Germinal center (tissue), 1 donor: ENCODE results near the gene MON1A.

Experiments used
- DNase-seq: peaks from one replicate; pipeline ENCODE4 v3.0.0; 2012; ENCODE audit warnings: mixed read lengths, low spot score

Gene MON1A

DNA sequence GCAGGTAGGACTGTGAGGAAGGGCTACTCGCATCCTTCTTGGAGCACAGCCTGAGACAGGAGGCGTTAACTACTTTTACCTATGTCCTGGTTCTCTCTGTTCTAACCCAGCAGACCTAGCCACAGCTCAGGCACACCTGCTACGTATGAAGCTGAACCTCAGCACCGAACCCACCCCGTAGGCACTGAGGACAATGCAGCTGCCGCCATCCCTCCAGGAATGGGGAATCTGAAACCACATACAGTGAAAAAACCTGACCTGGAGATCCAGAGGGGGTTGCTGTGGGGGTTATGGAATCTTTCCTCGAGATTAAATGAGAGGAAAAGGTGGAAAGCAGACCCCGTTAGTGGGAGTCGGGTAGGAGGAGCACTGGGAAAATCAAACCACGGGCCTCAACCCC lies 40.3 kb downstream of the MON1A start:
- DNase-seq = no peak

DNA sequence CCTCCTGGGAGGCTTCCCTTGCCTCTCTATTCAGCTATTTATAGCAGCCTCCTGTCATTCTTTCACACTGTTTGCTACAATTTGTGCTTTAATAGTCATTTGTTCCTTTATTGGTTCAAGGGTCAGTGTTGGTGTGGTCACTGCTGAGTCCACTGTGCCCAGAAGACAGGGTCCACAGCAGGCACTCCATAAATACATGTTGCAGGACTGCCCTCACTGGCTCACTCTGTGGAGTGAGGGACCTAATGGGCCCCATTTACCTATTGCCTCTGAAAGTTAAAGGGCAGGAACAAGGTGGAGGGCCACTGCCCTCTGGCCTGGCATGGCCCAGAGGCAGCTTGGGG lies 42.7 kb downstream of the MON1A start:
- no peak for DNase-seq

DNA sequence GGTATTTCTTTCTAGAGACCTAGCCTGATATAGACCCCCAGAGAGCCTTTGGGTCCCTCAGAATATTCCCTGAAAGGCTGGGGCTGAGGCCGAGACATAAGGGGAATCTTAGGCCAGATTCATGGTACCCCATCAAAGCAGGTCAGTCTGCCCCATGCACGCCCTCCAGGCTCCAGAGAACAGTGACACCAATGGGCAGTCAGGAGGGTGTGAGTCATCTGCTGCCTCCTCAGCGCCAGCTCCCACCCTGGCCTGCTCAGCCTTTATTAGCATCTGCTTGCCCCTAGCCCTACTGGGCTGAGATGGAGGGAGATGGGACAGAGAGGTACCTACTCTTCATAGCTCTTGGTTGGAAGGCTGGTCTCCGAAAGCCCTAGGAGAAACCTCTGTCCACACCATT lies 45.6 kb downstream of the MON1A start:
- DNase-seq = no peak

DNA sequence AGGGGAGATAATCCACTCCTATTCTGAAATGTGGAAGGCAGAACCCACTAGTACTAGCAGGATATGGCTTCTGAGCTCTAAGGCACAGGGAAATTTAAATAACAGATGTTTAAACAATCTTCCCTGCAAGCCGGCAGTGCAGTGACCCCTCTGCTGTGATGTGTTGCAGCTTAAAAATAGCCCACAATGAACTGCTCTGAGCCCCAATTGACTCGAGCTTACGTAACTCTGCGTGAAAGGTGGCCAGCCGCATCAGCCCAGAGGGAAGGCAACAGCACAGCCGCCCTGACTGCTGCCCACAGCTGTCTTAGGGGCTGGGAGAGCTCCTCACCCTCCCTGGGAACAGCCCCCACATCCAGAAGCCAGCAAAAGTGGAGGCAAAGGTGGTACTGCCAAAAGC lies 47.4 kb downstream of the MON1A start:
- no peak for DNase-seq

DNA sequence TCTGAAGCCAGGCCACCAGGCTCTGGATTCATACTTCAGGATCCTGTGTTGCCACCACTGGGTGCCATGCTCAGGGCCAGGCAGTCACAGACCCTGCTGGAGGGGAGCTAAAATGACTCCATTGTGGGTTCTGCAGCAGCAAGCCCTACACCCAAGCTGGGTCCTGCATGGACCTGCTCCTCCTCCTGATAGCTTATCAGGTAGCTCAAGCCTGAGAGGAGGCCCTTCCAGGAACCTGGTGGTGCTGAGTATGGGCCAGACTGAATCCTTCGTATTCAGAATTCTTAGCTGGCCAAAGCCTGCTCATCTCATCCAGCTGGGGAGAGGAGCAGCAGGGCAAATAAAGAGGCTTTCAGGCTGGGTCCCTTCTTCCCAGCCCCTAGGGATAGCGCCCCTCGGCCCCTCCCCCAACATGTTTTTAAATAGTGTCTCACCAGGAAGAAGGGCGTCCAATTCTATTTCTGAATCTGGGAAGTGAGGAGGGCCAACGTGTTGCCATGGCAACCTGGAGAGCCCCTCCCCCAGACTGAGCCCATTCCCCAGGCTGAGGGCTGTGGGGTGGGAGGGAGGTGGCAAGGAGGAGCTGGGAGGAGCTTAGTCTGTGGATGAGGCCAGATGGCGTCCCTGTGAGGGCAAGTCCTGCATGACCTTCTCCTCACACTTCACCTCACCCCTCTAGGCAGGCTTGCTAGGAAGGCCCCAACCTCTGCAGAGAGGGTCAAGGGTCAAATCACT lies 48.9 kb downstream of the MON1A start:
- no peak for DNase-seq

DNA sequence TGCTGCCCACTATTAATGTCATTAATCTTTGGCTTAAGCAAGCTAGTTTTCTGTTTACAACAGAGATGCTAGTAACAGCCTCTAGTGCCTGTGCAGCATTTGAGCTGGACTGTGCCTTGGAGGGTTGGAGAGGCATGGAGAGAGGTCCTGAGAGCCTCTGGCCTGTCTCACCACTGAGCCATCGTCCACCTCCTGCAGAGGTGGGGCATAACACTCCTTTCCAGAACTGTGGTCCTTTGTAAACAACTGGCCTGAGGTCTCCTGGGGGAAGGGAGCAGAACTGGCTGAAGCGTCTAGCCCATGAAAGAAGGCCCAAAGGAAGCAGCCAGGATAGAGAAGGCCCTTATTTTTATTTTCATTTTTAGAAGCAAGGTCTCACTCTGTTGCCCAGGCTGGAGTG lies 49.9 kb downstream of the MON1A start:
- no peak for DNase-seq

DNA sequence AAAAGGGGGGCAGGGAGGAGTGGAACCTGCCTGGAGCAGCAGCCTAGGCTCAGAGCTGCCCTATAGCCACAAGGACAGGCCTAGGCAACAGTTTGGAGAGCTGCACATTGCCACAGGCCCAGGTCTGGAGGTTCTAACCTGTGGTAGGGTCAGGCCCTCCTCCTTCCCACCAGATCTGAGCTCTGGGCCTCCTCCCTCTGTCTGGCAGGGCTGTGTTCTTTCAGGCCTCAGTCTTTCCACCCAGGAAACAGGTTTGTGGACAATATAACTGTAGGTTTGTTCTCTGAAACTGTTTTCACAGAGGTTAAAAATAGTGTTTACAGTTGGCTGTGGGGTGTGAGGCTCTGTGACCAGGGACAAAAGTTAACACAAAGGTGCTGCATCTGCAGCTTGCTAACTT lies 50.9 kb downstream of the MON1A start:
- DNase-seq = no peak

DNA sequence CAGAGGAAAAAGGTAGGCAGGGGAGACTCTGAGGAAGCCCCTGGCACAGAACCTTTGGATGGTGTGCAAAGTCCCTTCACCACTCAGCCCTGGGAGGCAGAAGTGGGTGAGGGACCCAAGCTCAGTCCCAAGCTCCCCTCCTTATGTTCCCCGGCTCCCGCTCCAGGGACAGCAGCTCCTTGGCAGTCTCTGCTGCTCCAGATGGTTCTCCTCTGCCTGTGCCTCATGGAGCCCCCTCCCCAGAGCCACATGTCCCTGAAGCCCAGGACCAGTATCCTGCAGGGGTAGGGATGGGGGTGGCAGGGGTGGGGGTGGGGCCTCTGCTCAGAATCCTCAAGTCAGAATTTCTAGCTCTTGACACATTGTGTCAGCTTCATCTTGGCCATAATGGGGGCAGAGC lies 51.9 kb downstream of the MON1A start:
- DNase-seq = no peak

DNA sequence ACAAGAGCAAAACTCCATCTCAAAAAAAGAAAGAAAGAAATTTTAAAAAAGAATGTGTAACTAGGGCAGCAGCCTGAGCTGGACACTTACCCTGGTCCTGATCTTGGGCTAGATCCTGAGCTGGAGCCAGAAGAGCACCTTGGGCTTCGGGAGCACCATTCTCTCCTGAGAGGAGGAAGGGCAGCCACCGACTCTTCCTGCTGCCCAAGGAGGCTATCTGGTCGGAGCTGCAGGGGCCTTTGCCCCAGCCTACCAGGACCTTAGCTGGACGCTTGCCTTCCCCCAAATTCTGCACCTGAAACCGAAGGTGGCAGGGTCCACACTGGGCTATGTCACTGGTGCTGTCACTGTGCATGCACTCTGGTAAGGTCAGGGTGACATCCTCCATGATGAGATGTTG lies 53.0 kb downstream of the MON1A start:
- DNase-seq = no peak

DNA sequence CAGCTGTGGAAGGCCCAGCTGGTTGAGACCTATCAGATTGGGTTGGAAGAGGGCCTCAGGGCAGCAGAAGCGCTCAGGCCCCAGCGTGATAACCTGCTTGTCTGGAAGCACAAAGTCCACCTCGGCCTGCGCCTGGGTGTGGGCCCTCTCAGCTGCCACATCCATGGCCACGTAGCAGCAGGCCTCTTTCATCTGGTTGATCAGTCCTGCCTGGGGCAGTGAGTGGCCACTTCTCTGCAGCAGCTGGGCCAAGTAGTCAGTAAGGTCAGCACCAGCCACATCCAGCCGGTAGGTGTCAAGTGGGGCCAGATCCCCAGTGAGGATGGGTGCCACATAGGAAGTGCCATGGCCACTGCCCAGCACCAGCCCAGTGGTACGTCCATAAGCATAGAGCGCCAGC lies 56.0 kb downstream of the MON1A start:
- no peak for DNase-seq

DNA sequence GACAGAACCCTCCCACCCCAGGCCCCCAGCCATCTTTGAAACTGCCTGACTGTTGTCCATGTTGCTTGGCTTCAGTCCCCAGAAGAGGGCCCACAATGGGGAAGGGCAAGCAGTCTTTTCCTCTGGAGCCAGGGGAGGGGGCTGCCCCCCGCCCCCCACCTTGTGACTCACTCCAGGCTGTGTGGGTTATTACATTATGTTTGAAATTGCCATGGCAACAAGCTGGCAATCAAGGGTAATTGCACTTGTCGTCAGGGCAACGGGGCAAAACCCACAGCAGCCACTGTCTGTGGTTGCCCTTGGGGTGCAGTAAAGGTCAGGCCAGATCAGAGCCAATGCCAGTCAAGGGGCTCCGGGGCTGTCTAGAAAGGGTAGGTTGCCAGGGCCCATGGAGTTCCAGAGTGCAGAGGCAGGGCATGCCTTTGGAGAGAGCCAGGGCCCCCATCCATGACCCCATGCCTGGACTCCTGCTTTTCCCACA lies 56.8 kb downstream of the MON1A start:
- no peak for DNase-seq

DNA sequence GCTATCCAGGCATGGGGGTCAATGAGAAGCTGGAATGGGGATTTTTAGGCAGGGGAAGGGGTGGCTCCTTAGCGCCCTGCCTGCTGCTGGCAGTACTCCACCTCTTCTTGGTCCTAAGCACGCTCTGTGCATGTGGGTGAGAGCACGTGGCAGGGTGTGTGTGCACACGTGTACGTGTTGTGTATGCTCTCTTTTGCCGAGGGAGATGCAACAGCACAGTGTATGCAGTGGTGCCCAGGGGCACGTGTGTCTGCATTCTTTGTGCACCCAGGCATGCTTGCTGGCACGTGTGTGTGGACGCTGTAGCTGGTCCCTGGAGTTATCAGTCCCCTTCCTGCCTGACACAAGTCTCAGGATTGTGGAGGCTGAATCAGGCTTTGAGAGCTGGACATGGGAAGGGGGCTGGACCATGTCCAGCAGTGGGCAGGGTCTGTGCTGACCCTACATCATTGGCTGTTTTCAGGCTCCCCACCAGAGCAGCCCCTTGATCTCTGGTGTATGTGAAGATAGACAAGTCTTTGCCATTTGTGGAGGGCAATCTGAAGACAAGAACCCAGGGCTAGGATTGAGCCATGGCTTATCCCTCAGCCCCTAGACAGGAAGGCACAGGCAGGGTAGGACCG lies 58.0 kb downstream of the MON1A start:
- DNase-seq = no peak

DNA sequence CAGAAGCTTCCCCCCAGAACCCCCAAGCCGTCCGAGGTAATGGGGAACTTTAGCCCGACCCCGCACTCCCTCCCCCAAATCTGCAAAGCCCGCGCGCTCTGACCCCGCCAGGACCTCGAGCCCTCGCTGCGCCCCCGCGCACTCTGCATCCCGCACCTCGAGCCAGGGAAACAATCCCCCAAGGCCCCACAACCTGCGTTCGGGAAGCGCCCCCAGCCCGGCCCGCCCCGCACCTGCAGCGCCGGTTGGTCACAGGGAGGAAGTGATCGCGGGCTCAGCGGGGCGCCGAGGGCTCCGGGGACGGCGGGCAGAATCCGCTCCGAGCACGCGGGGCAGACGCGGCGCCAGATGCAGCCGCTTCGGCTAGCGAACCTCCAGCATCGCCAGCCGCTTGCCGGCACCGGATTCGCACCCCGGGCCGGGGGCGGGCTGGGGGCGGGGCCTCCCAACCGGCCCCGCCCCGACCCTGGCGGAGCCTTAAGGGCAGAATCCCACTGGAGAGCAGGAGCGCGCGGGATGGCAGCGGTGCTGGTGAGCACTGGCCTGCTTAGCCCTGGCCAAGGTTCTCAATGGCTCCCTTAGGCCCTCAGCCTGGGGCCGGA lies 60.0 kb downstream of the MON1A start, which contains the start of gene CAMKV:
Gene CAMKV (minus strand): TSS at position 382 of the 602 bp plus-strand sequence. CDS start 7,518 bp downstream, outside the sequence.
- DNase-seq = peak; percentile 60

DNA sequence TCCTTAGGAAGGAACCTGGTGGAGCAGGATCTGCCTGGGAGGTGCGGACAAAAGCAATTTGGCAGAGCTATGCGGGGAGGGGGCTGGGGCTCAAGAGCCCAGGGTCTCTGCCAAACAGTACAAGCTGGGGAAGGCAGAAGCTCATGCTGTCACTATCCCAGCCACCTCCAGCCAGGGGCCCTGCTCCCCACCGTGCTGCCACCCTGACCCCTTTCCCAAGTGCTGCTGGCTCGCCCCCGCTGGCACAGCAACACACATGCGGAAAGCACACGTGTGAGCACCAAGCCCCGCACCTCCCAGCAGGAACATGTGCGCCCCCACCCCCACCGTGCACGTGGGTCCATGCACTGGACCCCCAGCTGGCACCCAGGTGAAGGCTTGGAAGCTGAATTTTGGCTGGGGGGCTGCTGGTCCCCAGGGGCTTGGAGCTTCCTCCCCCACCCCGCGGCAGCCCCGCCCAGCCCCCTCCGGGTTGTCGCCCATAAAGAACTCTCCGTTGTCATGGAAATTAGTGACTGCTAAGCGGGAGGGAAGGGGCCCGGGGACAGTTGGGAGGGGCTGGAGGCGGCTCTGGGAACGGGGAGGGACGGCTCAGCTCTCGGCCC lies 60.6 kb downstream of the MON1A start:
- DNase-seq = no peak

DNA sequence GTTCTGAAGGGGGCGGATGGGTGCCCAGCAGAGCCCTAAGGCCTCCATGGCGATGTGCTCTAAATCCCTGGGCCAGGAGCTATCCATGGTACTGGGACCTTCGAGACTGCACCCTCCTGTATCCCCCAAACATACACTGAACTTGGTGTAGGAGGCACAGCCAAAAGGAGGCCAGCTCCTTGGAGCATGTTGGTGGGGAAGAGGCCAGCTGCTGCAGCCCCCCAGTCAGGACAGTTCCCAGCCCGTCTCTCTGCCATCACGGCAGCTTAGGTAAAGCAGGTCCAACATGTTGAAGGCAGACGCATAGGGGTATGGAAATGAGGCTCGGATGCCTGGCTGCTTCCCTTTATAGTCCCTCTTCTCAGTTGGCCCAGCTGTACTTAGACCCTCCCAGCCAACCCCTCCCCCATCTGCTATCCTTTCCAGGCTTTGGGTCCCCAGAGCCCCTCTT lies 61.7 kb downstream of the MON1A start:
- peak; percentile 35 for DNase-seq

DNA sequence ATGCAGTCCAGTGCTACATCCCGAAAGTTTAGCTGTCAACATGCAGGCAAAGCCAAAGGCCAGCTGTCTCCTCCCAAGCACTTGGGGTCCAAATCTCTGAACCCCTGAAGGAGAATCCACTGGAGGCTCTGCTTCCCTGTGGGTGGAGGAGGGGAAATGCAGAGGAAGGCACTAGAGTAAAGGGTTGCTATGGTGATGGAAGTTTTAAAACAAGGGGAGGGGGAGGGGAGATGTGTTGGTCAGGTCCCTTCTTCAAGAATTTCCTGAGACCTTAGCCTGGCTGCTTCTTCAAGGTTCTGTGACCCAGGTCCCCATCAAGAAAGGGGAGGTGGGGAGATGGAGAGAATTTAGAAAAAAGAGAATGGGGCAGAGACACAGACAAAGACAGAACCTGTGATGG lies 62.2 kb downstream of the MON1A start:
- DNase-seq = no peak

DNA sequence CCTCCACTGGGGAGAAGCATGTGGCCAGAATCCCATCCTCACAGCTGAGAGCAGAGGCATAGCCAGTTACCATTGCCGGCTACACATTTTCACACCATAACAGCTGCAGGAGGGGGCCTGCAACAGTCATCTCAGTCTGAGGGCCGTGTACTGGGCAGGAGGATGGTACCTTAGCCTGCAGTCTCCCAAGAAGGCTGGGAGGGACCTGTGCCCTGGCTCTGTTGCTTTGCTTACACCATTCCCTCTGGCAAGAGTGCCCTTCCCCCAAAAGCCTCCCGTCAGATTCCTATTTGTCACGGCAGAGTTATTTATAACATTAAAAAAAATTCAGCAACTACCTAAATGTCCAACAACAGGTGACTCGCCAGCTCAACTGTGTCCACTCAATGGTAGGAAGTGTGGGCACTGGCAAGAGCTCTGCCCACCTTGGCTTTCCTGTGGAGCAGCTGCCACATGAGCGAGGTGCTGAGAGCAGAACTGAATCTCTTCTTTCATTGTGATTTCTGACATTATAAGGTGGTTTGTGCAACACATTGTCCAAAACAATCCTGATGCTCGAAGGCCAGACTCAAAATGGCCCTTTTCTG lies 64.3 kb downstream of the MON1A start:
- no peak for DNase-seq

DNA sequence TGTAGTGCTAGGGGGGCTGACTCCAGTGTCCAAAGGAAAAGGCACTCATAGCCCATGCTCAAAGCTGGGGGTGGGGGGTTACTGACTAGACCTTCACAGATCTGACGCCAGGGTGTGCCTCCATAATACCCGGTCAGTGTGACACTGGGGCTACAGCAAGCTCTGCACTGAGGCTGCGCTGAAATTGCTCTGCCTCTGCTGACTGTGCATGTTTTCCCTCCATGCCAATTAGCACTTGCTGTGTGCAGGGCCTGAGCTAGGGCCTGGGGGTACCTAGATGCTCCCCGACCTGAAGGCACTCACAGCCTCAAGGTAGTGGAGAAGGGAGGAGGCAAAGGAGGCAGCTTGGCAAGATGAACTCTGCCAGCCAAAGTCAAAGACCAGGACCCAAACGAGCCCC lies 65.1 kb downstream of the MON1A start:
- no peak for DNase-seq

DNA sequence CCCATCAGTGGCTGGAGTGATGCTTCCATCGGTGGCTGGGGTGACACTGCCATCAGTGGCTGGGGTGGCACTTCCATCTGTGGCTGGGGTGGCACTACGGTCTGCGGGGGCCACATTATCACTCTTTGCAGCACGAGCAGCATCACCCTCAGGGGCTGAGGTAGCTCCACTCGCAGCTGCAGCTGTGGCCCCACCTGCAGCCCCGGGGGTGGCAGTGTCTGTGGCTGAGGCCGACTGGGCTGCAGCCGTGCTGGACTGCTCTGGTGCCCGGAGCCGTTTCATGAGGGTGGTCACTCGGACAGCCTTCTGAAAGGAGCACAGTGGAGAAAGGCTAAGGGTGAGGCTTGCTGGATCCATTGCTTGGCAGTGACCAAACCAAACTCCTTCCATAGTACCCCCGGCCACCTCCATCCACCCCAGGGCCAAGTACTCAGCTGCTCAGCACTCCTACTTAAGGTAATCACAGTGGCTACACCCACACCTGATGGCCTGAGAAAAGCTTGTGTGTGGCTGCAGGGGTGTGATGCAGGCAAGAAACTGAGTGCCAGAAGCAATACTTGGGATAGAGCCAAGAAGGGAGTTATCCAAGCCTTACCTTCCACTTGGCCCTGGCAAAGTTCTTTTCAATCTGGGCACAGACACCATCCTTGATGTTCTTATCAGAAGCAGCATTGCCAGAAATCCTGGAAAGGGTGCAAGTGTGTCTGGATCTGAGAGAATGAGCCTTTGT lies 69.9 kb downstream of the MON1A start:
- no peak for DNase-seq
